ENCODE measurements around the gene TMEM130.

Gene TMEM130

DNA sequence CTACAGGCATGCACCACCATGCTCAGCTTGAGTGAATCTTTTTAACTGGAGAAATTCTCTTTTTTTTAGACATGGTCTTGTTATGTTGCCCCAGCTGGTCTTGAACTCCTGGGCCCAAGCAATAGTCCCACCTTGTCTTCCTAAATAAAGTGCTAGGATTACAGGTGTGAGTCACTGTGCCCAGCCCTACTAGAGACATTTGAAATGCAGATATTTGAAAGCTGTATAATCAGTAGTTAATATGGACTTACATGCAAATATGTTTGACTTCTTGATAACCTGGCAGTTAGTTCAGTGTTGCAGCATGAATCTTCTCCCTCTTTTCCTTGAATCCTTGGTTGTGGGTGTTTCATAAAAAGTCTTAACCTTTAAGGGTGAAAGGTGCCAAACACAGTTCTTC is 17.2 kb upstream of the TMEM130 start:
- TF ChIP-seq, protein P1, sequence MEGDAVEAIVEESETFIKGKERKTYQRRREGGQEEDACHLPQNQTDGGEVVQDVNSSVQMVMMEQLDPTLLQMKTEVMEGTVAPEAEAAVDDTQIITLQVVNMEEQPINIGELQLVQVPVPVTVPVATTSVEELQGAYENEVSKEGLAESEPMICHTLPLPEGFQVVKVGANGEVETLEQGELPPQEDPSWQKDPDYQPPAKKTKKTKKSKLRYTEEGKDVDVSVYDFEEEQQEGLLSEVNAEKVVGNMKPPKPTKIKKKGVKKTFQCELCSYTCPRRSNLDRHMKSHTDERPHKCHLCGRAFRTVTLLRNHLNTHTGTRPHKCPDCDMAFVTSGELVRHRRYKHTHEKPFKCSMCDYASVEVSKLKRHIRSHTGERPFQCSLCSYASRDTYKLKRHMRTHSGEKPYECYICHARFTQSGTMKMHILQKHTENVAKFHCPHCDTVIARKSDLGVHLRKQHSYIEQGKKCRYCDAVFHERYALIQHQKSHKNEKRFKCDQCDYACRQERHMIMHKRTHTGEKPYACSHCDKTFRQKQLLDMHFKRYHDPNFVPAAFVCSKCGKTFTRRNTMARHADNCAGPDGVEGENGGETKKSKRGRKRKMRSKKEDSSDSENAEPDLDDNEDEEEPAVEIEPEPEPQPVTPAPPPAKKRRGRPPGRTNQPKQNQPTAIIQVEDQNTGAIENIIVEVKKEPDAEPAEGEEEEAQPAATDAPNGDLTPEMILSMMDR (IDR thresholded peaks at IDR 0.05; ENCODE audit: borderline replicate concordance, insufficient read depth, low read depth, low read length), result no peak
- H3K4me3 ChIP-seq (ENCODE audit: low read depth, low read length), result no peak overlapping the region

- no peak overlapping the region for H3K4me3 ChIP-seq (ENCODE audit: low read depth, low read length)
- TF ChIP-seq, protein P1 (IDR thresholded peaks at IDR 0.05; ENCODE audit: borderline replicate concordance, insufficient read depth, low read depth, low read length), result no peak
Observed at GRCh38 chr7:98884416-98884815, 14.6 kb upstream of the TMEM130 start.

GRCh38 chr7:98881561-98882315 is 11.9 kb upstream of the TMEM130 start:
- H3K4me3 ChIP-seq (ENCODE audit: low read depth, low read length), result no peak overlapping the region
- TF ChIP-seq, protein P1 (IDR thresholded peaks at IDR 0.05; ENCODE audit: borderline replicate concordance, insufficient read depth, low read depth, low read length), result no peak

DNA sequence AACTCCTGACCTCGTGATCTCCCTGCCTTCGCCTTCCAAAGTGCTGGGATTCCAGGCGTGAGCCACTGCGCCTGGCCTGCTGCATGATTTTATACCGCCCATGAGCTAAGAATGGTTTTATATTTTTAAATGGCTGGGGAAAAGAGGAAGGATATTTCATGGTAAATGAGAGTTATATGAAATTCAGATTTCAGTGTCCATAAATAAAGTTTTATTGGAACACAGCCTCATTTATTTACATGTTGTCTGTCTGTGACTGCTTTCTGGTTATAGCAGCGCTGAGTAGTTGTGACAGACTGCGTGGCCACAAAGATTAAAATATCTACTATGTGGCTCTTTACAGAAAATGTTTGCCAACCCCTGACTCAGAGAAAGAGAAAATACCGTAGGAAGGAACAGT is 10.7 kb upstream of the TMEM130 start:
- H3K4me3 ChIP-seq (ENCODE audit: low read depth, low read length), result no peak overlapping the region
- TF ChIP-seq, protein P1 (IDR thresholded peaks at IDR 0.05; ENCODE audit: borderline replicate concordance, insufficient read depth, low read depth, low read length), result no peak

- peak overlapping the region; percentile 97 for H3K4me3 ChIP-seq (ENCODE audit: low read depth, low read length)
- TF ChIP-seq, protein P1 (IDR thresholded peaks at IDR 0.05; ENCODE audit: borderline replicate concordance, insufficient read depth, low read depth, low read length), result no peak
Observed at GRCh38 chr7:98879979-98880315, 10.1 kb upstream of the TMEM130 start.

DNA sequence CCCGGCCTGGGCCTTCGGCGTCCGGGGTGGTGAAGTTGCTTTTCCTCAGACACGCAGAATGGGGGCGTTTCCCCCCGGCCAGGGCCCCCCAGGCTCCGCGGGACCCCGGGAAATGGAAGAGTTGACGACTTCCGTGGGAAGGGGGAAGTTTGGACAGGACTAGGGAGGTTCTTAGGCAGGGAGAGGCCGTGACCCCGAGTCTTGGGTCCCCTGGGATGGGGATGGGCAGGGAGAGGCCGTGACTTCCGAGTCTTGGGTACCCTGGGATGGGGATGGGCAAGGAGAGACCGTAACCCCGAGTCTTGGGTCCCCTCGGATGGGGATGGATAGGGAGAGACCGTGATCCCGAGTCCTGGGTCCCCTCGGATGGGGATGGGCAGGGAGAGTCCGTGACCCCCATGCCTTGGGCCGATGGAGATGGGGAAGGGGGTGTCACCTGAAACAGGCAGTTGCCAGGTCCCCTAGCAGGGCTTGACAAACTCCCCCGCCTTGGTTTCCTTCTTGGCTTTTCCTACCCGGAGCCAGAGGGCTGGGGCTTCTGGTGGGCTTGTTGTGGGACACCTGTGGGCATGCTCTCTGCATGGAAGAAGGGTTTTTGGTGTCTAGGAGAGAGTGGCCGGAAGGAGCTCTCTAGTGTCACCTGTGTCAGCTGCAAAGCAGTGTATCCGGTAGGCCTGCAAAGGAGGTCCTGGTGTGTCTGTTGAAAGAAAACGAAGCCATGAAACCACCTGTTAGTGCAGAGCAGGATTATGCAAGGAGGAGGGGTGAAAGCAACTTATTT is 9.6 kb upstream of the TMEM130 start:
- peak overlapping the region; percentile 97 for H3K4me3 ChIP-seq (ENCODE audit: low read depth, low read length)
- TF ChIP-seq, protein P1 (IDR thresholded peaks at IDR 0.05; ENCODE audit: borderline replicate concordance, insufficient read depth, low read depth, low read length), result peak; percentile 67; the same call in 1 of the 2 replicates

Data from GM12875 (cell line).